Activated T-cell treated with anti-CD3 and anti-CD28 coated beads, Interleukin-2, amount 50 U/mL, for 4 hours (primary cell): ENCODE results near the gene ESR1. TPM values are rescaled to one million over a fixed set of nuclear protein-coding genes. Genes with fewer than 3 reads are reported as not detected.
"Not testable (repeated sequence)": the region's sequence is repeated elsewhere in the genome, so short reads cannot be mapped to it uniquely, and the experiment has no call there.

Experiments
- ATAC-seq, 2 donors: fragments of 200-7000 bp; cut with Tn5 transposase; one replicate each; pipeline ENCODE4 v1.10.0; 2021
- DNase-seq: peaks from one replicate; pipeline ENCODE4 v3.0.0-alpha.2; 2020
- H3K27me3 Mint-ChIP-seq: one replicate; pipeline ENCODE4 v1.8.0; 2021; ENCODE audit warnings: low read depth, mixed read lengths
- H3K36me3 Mint-ChIP-seq: one replicate; pipeline ENCODE4 v1.8.0; 2022; ENCODE audit warnings: mixed read lengths; ENCODE audit not compliant: insufficient read depth
- H3K4me1 Mint-ChIP-seq: one replicate; pipeline ENCODE4 v1.8.0; 2021; ENCODE audit warnings: low read depth, mixed read lengths
- H3K4me3 Mint-ChIP-seq: one replicate; pipeline ENCODE4 v1.8.0; 2021; ENCODE audit warnings: mild to moderate bottlenecking, moderate library complexity, mixed read lengths
- H3K9me3 Mint-ChIP-seq: one replicate; pipeline ENCODE4 v1.8.0; 2021; ENCODE audit warnings: mixed read lengths
- total RNA-seq, 3 donors: library from RNA; stranded (reverse); gene quantifications; one replicate each; pipeline ENCODE4 v1.2.1, GENCODE V29; 2021

The ESR1 gene
- total RNA-seq, 3 donors from 2014 or later = 0.13 to 0.68 (median 0.54) TPM

DNA sequence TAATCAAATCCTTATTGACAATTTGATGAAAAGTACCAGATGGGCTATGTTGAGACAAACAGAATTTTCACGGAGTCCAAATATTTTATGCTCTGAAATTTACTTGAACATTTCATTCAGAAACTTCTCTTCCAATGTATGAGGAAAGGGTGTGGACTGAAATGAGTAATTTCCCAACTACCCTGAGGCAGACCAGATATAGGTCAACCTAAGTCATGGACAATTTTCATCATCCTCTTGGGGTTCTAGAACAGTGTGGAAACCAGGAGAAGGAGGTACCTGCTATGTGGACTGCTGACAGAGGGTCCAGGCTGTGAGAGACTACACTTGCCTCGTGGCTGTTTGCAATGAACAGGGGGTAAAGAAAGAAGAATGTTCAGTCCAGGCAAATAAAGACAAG is 323.0 kb downstream of the ESR1 start:
- H3K4me1 Mint-ChIP-seq = no peaks in the 10 kb centered on the region
- ATAC-seq (no peak), DNase-seq (no peak)
- H3K4me3 Mint-ChIP-seq = no peak overlapping the region
- H3K9me3 Mint-ChIP-seq = no peaks in the 10 kb centered on the region
- H3K27me3 Mint-ChIP-seq = no peaks in the 10 kb centered on the region
- H3K36me3 Mint-ChIP-seq = peaks cover 39% of the 10 kb centered on the region

DNA sequence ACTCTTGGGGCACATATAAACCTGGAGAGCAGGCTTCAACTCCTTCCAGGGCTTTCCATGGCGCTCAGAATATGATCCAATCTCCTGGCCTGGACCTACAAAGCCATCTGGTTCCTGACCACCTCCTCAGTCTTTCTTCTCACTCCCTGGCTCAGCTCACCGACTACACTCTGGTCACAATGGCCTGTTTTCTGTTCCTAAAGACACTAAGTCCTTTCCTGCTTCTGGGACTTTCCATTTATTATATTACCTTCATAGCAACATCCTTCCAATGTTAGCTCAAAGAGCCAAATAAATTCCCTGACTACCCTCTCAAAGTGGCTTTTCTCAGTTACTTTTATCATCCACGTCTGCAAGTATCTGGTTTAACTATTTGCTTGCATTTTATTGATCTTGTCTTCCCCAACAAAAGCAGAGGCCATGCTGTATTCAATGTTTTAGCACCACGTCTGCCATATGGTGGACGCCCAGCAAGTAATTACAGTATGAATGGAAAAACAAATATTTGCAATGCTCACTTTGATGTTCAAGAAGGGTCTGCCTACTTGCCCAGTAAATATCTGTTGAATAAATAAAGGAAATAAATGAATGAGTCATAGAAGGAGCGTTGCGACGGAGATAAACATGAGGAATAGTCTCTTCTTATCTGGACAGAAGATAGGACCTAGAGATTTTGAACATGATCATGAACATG is 328.4 kb downstream of the ESR1 start:
- H3K4me3 Mint-ChIP-seq = no peak overlapping the region
- H3K27me3 Mint-ChIP-seq = no peaks in the 10 kb centered on the region

DNA sequence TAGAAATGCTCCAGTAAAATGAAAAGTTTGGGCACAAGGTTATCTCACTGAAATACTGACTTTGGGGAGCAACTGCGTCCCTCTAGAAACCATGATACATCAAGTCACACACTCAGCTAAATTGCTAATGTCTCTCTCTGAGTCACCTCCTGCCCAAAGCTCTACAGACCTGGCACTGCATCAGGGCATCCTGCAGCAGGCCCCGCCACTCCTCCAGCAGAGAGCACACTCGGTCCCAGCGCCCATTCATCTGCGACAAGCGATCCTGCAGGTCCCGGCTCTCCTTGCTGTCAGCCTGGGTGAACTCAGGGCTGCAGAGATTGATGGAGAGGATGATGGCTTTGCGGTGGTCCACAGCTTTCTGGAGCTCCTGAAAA is 329.0 kb downstream of the ESR1 start:
- Mint-ChIP-seq H3K4me1 (no peaks in the 10 kb centered on the region), H3K36me3 (peaks cover 41% of the 10 kb centered on the region), H3K9me3 (no peaks in the 10 kb centered on the region), H3K4me3 (no peak overlapping the region), H3K27me3 (no peaks in the 10 kb centered on the region)
- ATAC-seq (no peak), DNase-seq (no peak)

More for the DNA sequence above, 328.4 kb downstream of the ESR1 start:
- Mint-ChIP-seq H3K36me3 (peaks cover 41% of the 10 kb centered on the region), H3K9me3 (no peaks in the 10 kb centered on the region), H3K4me1 (no peaks in the 10 kb centered on the region)
- ATAC-seq = no peak
- no peak for DNase-seq

DNA sequence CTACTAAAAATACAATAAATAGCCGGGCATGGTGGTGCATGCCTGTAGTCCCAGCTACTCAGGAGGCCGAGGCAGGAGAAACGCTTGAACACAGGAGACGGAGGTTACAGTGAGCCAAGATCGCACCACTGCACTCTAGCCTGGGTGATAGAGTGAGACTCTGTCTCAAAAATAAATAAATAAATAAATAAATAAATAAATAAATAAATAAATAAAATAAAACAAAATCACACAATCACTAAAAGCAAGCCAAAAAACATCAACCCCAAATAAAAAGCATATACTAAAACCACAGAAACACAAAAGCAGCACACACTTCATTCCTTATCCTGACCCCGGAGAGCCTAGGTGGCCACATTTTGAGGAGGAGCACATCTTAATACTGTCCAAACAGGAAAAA is 330.9 kb downstream of the ESR1 start:
- H3K27me3 Mint-ChIP-seq, H3K4me3 Mint-ChIP-seq, ATAC-seq, H3K4me1 Mint-ChIP-seq, DNase-seq, H3K9me3 Mint-ChIP-seq: not testable (repeated sequence)
- H3K36me3 Mint-ChIP-seq = peaks cover 40% of the 10 kb centered on the region

DNA sequence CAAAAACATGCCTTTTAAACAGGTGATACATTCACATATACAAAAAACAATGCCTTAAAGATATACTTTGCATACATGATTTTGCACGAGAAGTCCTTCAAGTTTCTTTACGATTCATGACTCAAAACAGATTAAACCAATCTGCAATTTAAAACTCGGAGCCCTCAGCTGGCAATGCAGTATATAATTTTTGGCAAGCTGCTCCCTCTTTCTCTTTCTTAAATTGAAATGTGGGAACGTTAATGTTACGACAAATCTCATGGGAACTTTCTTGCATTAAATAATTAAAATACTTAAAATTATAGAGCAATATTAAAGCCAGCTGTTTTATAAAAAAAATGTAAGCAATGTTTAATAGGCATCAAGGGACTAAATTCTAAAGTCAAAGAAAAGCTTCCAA is 334.6 kb downstream of the ESR1 start:
- Mint-ChIP-seq H3K27me3 (no peaks in the 10 kb centered on the region), H3K9me3 (no peaks in the 10 kb centered on the region), H3K4me3 (no peak overlapping the region), H3K36me3 (peaks cover 43% of the 10 kb centered on the region), H3K4me1 (no peaks in the 10 kb centered on the region)
- ATAC-seq (no peak), DNase-seq (no peak)

DNA sequence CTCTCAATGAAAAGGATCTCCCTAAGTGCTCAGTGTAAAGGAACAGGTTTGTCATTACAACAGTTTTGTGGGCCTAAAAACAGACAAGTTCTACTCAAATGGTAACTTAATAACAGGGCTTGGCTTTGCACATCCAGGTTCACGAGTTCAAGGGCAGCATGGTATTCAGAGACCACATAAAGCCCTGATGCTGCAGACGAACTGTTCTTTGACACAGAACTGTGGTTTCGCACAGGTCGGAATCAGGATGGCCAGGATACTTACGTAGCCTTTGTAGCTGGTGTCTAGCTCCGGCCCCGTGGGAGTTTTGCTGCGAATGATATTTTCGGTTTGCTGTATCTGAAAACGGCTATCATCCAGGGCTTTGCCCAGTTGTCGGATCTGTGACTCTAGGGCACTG is 335.9 kb downstream of the ESR1 start:
- DNase-seq (no peak), ATAC-seq (no peak)
- Mint-ChIP-seq H3K36me3 (peaks cover 48% of the 10 kb centered on the region), H3K9me3 (no peaks in the 10 kb centered on the region), H3K27me3 (no peaks in the 10 kb centered on the region), H3K4me3 (no peak overlapping the region), H3K4me1 (no peaks in the 10 kb centered on the region)

DNA sequence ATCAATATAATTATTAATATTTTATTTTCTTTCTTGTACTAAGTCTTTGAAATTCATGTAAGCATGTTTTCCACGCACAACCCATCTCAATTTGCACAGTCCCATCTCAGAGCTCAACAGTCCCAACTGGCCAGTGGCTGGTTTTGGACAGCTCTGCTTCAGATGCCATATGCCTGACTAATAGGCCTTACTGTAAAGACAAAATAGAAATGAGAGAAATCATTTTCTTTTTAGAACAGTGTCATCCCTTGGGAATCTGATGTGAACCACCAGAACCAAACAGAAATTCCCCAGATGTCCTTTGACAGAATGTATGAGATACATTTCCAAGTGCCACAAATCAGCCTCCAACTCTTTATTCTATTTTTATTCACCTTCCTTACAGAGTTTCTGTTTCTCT is 338.9 kb downstream of the ESR1 start:
- no peaks in the 10 kb centered on the region for H3K9me3 Mint-ChIP-seq
- DNase-seq (no peak), ATAC-seq (no peak)
- no peaks in the 10 kb centered on the region for H3K4me1 Mint-ChIP-seq
- H3K36me3 Mint-ChIP-seq = peaks cover 52% of the 10 kb centered on the region
- H3K27me3 Mint-ChIP-seq = no peaks in the 10 kb centered on the region
- no peak overlapping the region for H3K4me3 Mint-ChIP-seq

DNA sequence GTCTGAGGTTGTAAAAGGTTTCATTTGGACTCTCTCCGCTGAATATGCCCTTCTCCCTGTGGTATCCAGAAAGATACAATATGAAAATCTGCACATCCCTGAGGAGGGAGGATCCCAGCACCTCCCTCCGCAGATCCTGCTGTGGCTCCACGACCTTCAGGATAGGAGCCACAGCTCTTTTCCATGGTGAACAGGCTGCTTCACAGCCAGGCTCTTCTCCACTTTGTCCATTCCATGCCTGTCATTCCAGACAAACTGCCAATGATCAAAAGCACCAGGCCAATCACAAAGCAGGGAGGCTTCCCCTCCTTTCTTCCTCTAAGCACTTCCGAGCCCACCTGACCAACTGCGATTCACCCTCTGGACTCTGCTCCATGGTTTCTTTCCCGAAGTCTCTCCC is 339.8 kb downstream of the ESR1 start:
- Mint-ChIP-seq H3K27me3 (no peaks in the 10 kb centered on the region), H3K4me1 (no peaks in the 10 kb centered on the region), H3K4me3 (no peak overlapping the region), H3K9me3 (no peaks in the 10 kb centered on the region), H3K36me3 (peaks cover 56% of the 10 kb centered on the region)
- ATAC-seq (no peak), DNase-seq (no peak)

DNA sequence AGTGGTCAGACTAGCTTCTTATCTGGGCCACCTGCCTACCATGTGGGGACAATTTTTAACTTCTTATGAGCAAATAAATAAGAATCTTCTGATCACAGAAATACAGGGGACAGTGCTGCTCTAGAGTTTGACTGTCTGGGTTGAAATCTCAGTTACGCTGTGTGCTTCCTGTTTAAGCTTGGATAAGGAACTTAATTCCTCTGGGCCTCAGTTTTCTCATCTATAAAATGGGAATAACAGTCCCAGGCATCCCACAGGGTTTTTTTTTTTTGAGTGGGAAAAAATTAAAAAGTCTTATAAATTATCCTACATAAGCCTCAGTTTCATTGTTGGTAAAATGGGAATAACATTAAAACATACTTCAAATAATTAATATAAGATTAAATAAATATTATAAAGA is 340.9 kb downstream of the ESR1 start:
- Mint-ChIP-seq H3K36me3 (peaks cover 54% of the 10 kb centered on the region), H3K4me3 (no peak overlapping the region), H3K4me1 (no peaks in the 10 kb centered on the region), H3K27me3 (no peaks in the 10 kb centered on the region), H3K9me3 (no peaks in the 10 kb centered on the region)
- ATAC-seq = no peak
- no peak for DNase-seq

DNA sequence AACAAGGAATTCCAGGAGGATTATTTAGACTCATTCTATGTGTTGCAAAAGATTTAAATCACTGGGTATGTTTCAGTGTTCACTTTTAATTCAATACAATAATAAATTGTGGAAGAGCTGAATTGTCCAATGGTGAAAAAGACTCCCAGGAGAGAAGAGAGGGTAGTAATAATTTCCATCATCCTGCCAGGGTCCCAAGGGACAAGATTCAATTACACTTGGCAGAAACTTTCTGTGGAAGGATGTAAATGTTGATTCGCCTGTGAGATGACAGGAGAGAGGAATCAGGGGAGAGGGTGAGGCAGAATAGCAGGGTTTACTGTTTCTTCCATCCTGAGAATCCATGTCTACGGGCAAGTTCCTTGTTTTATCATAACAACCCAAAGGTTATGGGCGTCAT is 342.7 kb downstream of the ESR1 start:
- no peaks in the 10 kb centered on the region for H3K27me3 Mint-ChIP-seq
- no peak overlapping the region for H3K4me3 Mint-ChIP-seq
- no peaks in the 10 kb centered on the region for H3K4me1 Mint-ChIP-seq
- ATAC-seq (no peak), DNase-seq (no peak)
- peaks cover 49% of the 10 kb centered on the region for H3K36me3 Mint-ChIP-seq
- no peaks in the 10 kb centered on the region for H3K9me3 Mint-ChIP-seq

DNA sequence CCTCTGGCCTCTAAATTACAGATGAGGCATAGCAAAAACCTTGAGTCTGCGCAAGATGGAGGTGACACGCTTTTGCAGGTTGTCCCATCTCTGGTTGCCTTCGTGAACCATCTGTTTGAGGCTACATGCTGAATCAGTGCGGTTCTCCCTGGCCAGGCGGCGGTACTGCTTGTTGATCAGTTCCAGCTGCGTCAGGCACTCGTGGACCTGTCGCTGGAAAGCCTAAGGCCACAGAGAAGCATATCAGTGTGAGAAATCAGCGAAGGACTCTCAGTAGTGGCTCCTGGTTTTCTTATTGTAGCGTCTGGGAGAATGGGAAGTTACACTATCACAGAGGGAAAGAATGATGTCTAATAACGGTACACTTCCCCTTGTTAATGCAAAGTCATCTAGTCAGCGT is 344.4 kb downstream of the ESR1 start:
- Mint-ChIP-seq H3K9me3 (no peaks in the 10 kb centered on the region), H3K4me3 (no peak overlapping the region), H3K36me3 (peaks cover 47% of the 10 kb centered on the region), H3K27me3 (no peaks in the 10 kb centered on the region), H3K4me1 (no peaks in the 10 kb centered on the region)
- ATAC-seq = no peak
- DNase-seq = no peak

DNA sequence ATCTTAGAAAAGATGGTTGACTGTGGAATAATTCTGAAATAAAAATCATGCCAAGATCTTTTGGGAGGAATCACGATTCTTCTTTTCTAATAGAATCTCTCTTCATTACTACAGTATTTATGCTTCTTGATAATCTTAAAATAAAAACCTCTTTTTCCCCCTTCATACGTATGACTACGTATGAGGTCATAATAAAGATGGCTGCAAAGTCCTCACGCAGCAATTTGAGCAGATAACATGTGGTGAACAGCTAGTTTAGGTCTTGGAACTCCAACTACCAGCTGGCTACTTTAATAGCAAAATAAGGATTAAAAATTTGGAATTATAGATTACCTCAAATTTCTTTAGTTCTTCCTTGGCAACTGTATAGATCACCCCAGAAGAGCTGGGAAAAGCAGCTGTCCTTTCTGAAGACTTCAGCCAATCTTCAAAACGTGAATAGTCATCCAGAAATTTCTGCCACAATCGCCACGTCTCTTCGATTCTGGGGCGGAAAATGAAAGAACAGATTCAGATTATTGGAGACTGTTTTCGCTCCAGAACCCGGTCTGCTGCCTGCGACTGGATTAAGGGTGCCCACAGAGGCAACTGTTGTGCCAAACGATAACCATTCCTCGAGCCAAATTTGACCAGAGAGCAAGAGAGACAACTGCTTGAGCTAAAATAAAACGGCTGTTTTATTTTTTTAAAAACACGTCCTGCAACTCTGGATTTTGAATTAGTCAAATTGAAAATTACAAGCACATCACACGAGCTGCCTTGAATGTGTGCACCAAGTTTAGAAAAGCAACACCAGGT is 347.3 kb downstream of the ESR1 start:
- no peak overlapping the region for H3K4me3 Mint-ChIP-seq
- DNase-seq (no peak), ATAC-seq (no peak)
- H3K27me3 Mint-ChIP-seq = no peaks in the 10 kb centered on the region
- H3K4me1 Mint-ChIP-seq = peaks cover 1% of the 10 kb centered on the region
- no peaks in the 10 kb centered on the region for H3K9me3 Mint-ChIP-seq
- peaks cover 37% of the 10 kb centered on the region for H3K36me3 Mint-ChIP-seq

DNA sequence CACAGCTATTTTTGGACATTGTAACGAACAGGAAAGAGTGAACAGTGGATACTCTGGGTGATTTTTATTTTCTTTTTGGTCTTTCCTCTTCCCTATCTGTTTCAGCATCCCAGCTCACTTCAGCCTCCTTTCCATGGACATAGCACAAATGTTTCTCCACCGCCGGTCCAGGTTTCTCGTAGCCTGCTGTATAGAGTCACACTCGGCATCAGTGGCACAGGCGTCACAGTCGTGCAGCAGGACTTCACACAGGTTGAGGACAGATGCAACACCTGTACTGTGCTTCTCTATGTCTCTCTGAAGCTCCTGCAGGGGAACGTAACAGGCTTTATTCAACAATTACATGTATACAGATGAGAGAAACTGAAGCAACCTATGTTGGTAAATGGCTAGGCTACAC is 348.3 kb downstream of the ESR1 start:
- DNase-seq = no peak
- Mint-ChIP-seq H3K36me3 (peaks cover 34% of the 10 kb centered on the region), H3K4me3 (no peak overlapping the region), H3K27me3 (no peaks in the 10 kb centered on the region), H3K4me1 (peaks cover 9% of the 10 kb centered on the region), H3K9me3 (no peaks in the 10 kb centered on the region)
- no peak for ATAC-seq

DNA sequence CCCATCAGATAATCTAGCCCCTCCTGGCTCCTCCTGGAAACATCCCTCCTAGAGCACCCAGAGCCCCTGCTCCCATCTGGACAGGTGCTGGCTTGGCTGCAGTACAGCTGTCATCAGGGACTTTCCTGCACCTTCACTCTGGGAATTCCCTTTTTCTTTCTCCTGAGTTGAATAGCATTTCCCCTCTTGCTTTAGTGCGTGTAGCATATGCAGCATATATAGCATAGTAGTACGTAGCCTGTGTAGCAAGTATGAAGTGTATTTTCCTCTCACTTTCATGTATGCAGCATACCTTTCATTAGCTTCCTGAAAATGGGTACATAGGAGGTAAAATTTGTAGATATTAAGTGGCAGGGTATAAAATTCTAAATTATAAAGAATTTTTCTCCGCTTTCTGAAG is 352.9 kb downstream of the ESR1 start:
- H3K9me3 Mint-ChIP-seq = no peaks in the 10 kb centered on the region
- peaks cover 25% of the 10 kb centered on the region for H3K4me1 Mint-ChIP-seq
- no peak overlapping the region for H3K4me3 Mint-ChIP-seq
- H3K27me3 Mint-ChIP-seq = no peaks in the 10 kb centered on the region
- peaks cover 39% of the 10 kb centered on the region for H3K36me3 Mint-ChIP-seq
- ATAC-seq = peak; percentile 80
- no peak for DNase-seq

DNA sequence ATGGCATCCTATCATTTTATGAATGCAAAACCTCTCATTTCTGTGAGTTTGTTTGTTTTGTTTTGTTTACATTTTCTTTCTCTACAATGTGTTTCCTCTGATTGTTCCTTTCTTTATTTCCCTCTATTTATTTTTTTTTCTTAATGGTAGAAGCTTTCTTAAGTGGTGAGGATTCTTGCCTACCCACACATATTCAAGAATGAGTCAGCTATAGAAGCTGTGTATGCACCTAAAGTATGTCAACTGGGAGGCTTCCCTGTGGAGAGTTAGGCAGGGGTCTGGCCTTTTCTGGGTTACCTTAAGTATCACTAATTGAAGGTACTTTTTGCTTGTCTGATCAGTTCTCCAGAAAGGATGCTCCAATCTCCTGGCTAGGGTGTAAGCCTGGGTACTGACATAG is 354.0 kb downstream of the ESR1 start:
- Mint-ChIP-seq H3K4me3 (no peak overlapping the region), H3K4me1 (peaks cover 28% of the 10 kb centered on the region), H3K27me3 (no peaks in the 10 kb centered on the region), H3K36me3 (peaks cover 38% of the 10 kb centered on the region), H3K9me3 (no peaks in the 10 kb centered on the region)
- no peak for DNase-seq
- ATAC-seq = peak; percentile 74 to 80
